ELR (cell line): ENCODE data around the gene MYEOV.

ENCODE experiments used
- DNase-seq: peaks from one replicate; pipeline ENCODE4 v3.0.0-alpha.2; 2015; ENCODE audit warnings: low read depth

Gene MYEOV

GRCh38 chr11:69293819-69294505, at the start of gene MYEOV:
Gene MYEOV, plus strand, starts transcription at chr11:69294155. Its CDS starts 1,200 bp downstream, at chr11:69295355.
- peak; percentile 66 for DNase-seq

GRCh38 chr11:69244266-69244665, 49.7 kb upstream of the MYEOV start:
- DNase-seq = no peak

- DNase-seq = no peak
Measured at GRCh38 chr11:69245041-69245440, 48.9 kb upstream of the MYEOV start.

GRCh38 chr11:69245491-69246345, 48.2 kb upstream of the MYEOV start:
- DNase-seq = no peak

GRCh38 chr11:69249311-69250185, 44.4 kb upstream of the MYEOV start:
- DNase-seq = no peak

- no peak for DNase-seq
Measured at GRCh38 chr11:69250186-69251056, 43.5 kb upstream of the MYEOV start.

GRCh38 chr11:69251057-69251393, 42.9 kb upstream of the MYEOV start:
- no peak for DNase-seq

GRCh38 chr11:69251639-69252489, 42.1 kb upstream of the MYEOV start:
- DNase-seq = no peak

GRCh38 chr11:69252490-69252837, 41.5 kb upstream of the MYEOV start:
- no peak for DNase-seq

- peak; percentile 84 for DNase-seq
Measured at GRCh38 chr11:69253028-69253427, 40.9 kb upstream of the MYEOV start.

GRCh38 chr11:69257134-69257533, 36.8 kb upstream of the MYEOV start:
- no peak for DNase-seq

GRCh38 chr11:69257838-69258658, 35.9 kb upstream of the MYEOV start:
- DNase-seq = no peak

GRCh38 chr11:69259096-69259495, 34.9 kb upstream of the MYEOV start:
- DNase-seq = no peak

GRCh38 chr11:69260622-69261021, 33.3 kb upstream of the MYEOV start:
- DNase-seq = no peak

- DNase-seq = no peak
Measured at GRCh38 chr11:69261116-69261515, 32.8 kb upstream of the MYEOV start.

- no peak for DNase-seq
Measured at GRCh38 chr11:69262918-69263735, 30.8 kb upstream of the MYEOV start.

- no peak for DNase-seq
Measured at GRCh38 chr11:69263736-69264052, 30.3 kb upstream of the MYEOV start.

- DNase-seq = no peak
Measured at GRCh38 chr11:69264486-69264885, 29.5 kb upstream of the MYEOV start.

- DNase-seq = no peak
Measured at GRCh38 chr11:69265210-69265609, 28.7 kb upstream of the MYEOV start.
